ENCODE measurements around the gene AGPAT3.

GRCh38 chr21:43933680-43934079 lies 68.7 kb downstream of the AGPAT3 start:
- TF ChIP-seq CTCF (IDR thresholded peaks at IDR 0.05) (no peak), POLR2A (IDR thresholded peaks at IDR 0.05) (no peak)
